GM06990 (cell line): ENCODE measurements around the gene EHBP1L1.

Experiments used
- DNase-seq: peaks from one replicate; pipeline ENCODE4 v3.0.0-alpha.2; 2011; ENCODE audit not compliant: insufficient read length; ENCODE audit errors: extremely low read depth
- H3K27me3 ChIP-seq: replicated peaks from 2 replicates; pipeline ENCODE4 v1.6.0; 2011; ENCODE audit warnings: low read length; ENCODE audit not compliant: control insufficient read depth, insufficient read depth
- H3K36me3 ChIP-seq: 2 replicates; pipeline ENCODE4 v1.5.1; 2011; ENCODE audit warnings: low read length; ENCODE audit not compliant: control insufficient read depth, insufficient read depth
- H3K4me3 ChIP-seq: replicated peaks from 2 replicates; pipeline ENCODE4 v1.5.1; 2011; ENCODE audit warnings: low read depth, mild to moderate bottlenecking, control low read depth, low read length
- CTCF ChIP-seq: IDR thresholded peaks from 2 replicates; pipeline ENCODE4 v1.5.1; 2011; ENCODE audit warnings: low read length, control low read depth, mild to moderate bottlenecking, inconsistent platforms; ENCODE audit not compliant: insufficient read depth, poor library complexity, severe bottlenecking

EHBP1L1 gene

GRCh38 chr11:65558930-65559509, 16.8 kb upstream of the EHBP1L1 start:
- DNase-seq: no peak
- no peak for TF ChIP-seq CTCF
- no peaks in the 10 kb centered on the region for H3K36me3 ChIP-seq
- no peak overlapping the region for H3K4me3 ChIP-seq
- no peaks in the 10 kb centered on the region; the same call in 1 of the 2 replicates for H3K27me3 ChIP-seq

GRCh38 chr11:65559535-65559934, 16.3 kb upstream of the EHBP1L1 start:
- no peaks in the 10 kb centered on the region for H3K36me3 ChIP-seq
- no peaks in the 10 kb centered on the region; the same call in 1 of the 2 replicates for H3K27me3 ChIP-seq
- no peak for TF ChIP-seq CTCF
- no peak for DNase-seq
- H3K4me3 ChIP-seq: no peak overlapping the region

GRCh38 chr11:65559951-65560537, 15.8 kb upstream of the EHBP1L1 start:
- Histone ChIP-seq H3K4me3 (no peak overlapping the region), H3K27me3 (no peaks in the 10 kb centered on the region; the same call in 1 of the 2 replicates), H3K36me3 (no peaks in the 10 kb centered on the region)
- DNase-seq: no peak
- no peak for TF ChIP-seq CTCF

- Histone ChIP-seq H3K4me3 (no peak overlapping the region), H3K27me3 (no peaks in the 10 kb centered on the region; the same call in 1 of the 2 replicates), H3K36me3 (no peaks in the 10 kb centered on the region)
- TF ChIP-seq CTCF: no peak
- no peak for DNase-seq
Observed at GRCh38 chr11:65560555-65561418, 15.1 kb upstream of the EHBP1L1 start.

GRCh38 chr11:65562020-65562419, 13.8 kb upstream of the EHBP1L1 start:
- H3K36me3 ChIP-seq: no peaks in the 10 kb centered on the region
- no peak for TF ChIP-seq CTCF
- H3K4me3 ChIP-seq: no peak overlapping the region
- no peaks in the 10 kb centered on the region; the same call in 1 of the 2 replicates for H3K27me3 ChIP-seq
- DNase-seq: no peak
